Measurements from ENCODE around the gene TACC2.

The TACC2 gene

DNA sequence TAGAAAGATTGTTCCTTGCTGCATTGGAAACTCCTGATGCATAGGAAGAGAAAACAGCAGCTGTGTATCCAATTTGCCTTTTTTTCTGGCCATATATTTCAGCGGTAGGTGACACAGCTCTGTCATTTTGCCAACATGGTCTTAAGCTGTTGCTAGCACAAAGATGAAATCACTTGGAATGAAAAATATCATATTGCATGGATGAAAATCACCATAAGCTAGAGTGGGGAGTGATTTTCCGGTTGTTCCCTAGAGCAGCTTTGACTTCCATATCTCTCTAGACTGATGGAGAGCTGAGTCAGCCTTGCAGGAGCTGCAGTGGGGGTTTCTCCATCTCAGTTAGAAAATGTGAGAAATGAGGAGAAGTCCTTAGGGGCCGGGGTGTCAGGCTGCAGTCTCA, 243.8 kb downstream of the TACC2 start:
- no peak for DNase-seq
- no peaks in the 10 kb centered on the region for H3K9me3 ChIP-seq (ENCODE audit: severe bottlenecking)
- H3K36me3 ChIP-seq, result peaks cover 6% of the 10 kb centered on the region
- H3K27ac ChIP-seq, result no peak overlapping the region
- no peaks in the 10 kb centered on the region for H3K27me3 ChIP-seq (ENCODE audit: insufficient read depth, low read depth, severe bottlenecking)
- TF ChIP-seq, protein P1, sequence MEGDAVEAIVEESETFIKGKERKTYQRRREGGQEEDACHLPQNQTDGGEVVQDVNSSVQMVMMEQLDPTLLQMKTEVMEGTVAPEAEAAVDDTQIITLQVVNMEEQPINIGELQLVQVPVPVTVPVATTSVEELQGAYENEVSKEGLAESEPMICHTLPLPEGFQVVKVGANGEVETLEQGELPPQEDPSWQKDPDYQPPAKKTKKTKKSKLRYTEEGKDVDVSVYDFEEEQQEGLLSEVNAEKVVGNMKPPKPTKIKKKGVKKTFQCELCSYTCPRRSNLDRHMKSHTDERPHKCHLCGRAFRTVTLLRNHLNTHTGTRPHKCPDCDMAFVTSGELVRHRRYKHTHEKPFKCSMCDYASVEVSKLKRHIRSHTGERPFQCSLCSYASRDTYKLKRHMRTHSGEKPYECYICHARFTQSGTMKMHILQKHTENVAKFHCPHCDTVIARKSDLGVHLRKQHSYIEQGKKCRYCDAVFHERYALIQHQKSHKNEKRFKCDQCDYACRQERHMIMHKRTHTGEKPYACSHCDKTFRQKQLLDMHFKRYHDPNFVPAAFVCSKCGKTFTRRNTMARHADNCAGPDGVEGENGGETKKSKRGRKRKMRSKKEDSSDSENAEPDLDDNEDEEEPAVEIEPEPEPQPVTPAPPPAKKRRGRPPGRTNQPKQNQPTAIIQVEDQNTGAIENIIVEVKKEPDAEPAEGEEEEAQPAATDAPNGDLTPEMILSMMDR (IDR thresholded peaks at IDR 0.05; ENCODE audit: low read depth, low read length), result no peak
- no peak overlapping the region for H3K4me3 ChIP-seq (ENCODE audit: low read depth, low read length)

DNA sequence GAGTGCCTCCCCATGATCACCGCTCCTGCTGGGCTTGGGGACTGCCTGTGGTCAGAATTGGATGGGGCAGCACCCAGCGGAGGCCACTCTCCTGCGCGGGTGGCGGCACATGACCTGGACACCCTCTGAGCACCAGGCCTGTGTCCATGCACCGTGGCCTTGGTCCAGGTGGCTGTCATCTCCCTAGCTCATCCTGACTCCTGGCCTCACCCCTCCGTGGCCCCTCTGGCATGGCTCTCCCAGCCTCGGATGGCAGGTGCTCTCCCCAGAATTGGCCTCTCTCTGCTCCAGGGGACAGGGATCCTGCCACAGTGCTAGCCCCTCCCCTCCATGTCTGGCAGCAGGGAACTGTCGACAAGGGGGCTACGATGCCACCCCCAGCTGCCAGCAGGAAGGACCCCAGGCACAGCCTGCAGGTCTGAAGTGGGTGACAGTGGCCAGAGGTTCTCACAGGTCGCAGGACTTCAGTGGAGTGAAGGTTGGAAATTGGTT, 244.9 kb downstream of the TACC2 start:
- no peak for DNase-seq
- no peaks in the 10 kb centered on the region for H3K27me3 ChIP-seq (ENCODE audit: insufficient read depth, low read depth, severe bottlenecking)
- no peaks in the 10 kb centered on the region; the same call in none of the 2 replicates for H3K36me3 ChIP-seq
- H3K9me3 ChIP-seq (ENCODE audit: severe bottlenecking), result no peaks in the 10 kb centered on the region
- H3K4me3 ChIP-seq (ENCODE audit: low read depth, low read length), result no peak overlapping the region
- no peak overlapping the region for H3K27ac ChIP-seq
- TF ChIP-seq, protein P1 (IDR thresholded peaks at IDR 0.05; ENCODE audit: low read depth, low read length), result no peak

DNA sequence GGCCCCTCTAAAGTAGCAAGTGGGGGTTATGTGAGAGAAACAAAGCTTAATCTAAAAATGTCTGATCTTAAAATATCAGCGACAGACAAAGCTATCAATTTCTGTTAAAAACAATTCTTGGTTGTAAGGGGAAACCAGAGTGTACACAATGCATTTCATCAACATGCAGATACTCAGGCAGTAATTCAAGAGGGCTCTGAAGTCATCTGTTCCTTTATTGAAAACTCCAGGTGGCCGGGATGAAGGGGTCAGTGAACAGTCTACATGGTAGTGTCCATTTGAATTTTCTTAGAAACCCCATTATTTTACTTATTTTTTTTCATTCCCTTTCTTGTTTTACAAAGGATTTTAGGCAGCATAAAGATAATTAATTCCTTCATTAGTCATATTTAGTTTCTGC, 245.5 kb downstream of the TACC2 start:
- Histone ChIP-seq H3K27ac (no peak overlapping the region), H3K9me3 (ENCODE audit: severe bottlenecking) (no peaks in the 10 kb centered on the region), H3K4me3 (ENCODE audit: low read depth, low read length) (no peak overlapping the region), H3K36me3 (peaks cover under 1% of the 10 kb centered on the region), H3K27me3 (ENCODE audit: insufficient read depth, low read depth, severe bottlenecking) (no peaks in the 10 kb centered on the region)
- no peak for DNase-seq
- TF ChIP-seq, protein P1 (IDR thresholded peaks at IDR 0.05; ENCODE audit: low read depth, low read length), result no peak

DNA sequence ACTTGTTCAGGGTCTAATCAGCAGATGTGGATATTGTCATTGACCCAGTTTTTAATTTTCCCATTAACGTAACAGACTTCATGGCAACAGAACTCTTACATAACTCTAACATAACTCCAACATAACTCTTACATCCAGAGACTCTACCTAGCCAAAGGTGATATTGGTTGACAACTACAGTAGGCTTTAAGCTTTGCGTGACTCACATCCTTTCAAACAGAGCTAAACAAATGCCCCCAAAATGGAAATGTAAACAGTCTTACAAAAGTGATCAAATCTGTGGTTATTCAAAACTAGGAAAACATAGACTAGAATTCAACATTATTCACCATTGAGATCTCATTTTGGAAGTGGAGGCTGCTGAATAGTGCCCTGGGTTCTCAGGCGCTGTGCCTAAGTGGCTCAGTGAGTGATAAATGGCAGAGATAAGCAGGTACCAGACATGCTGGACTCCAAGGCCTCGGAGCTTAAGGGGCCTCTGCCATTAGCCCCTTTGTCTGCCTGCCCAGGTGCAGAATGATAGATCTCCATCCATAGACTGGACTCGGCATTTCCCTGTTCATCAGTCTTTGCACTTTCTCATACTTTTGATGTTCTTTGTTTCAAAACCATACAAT, 247.8 kb downstream of the TACC2 start:
- Histone ChIP-seq H3K9me3 (ENCODE audit: severe bottlenecking) (no peaks in the 10 kb centered on the region), H3K4me3 (ENCODE audit: low read depth, low read length) (no peak overlapping the region), H3K27me3 (ENCODE audit: insufficient read depth, low read depth, severe bottlenecking) (no peaks in the 10 kb centered on the region), H3K27ac (no peak overlapping the region), H3K36me3 (peaks cover 5% of the 10 kb centered on the region)
- peak; percentile 52 for DNase-seq
- TF ChIP-seq, protein P1 (IDR thresholded peaks at IDR 0.05; ENCODE audit: low read depth, low read length), result no peak

DNA sequence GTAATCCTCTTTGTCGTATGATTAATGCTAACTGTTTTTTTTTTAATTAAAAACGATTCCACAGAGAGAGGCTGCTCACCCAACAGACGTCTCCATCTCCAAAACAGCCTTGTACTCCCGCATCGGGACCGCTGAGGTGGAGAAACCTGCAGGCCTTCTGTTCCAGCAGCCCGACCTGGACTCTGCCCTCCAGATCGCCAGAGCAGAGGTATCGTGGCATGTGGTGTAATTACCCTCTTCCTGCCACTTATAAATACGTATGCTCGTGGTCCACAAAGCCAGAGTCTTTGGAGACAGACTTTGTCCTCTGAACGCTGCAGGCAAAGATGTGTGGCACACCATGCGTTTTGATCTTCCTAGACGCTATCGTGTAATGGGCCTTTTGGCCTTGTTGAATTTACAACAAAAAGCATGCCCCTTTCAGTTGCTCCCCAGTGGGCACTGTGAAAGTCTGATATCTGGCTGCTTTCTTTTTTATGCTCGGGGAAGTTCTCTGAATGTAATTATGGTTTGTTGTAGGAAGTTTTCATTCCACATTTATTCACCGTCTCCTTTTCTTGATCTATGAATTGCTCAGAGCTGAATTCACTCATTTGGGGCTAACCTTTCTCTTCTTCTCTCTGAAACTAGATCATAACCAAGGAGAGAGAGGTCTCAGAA, 248.5 kb downstream of the TACC2 start:
- no peaks in the 10 kb centered on the region for H3K27me3 ChIP-seq (ENCODE audit: insufficient read depth, low read depth, severe bottlenecking)
- DNase-seq, result no peak
- no peaks in the 10 kb centered on the region for H3K9me3 ChIP-seq (ENCODE audit: severe bottlenecking)
- H3K36me3 ChIP-seq, result peaks cover 5% of the 10 kb centered on the region
- H3K27ac ChIP-seq, result no peak overlapping the region
- H3K4me3 ChIP-seq (ENCODE audit: low read depth, low read length), result no peak overlapping the region
- TF ChIP-seq, protein P1 (IDR thresholded peaks at IDR 0.05; ENCODE audit: low read depth, low read length), result no peak
